ENCODE data around the gene DMRT3.

- TF ChIP-seq POLR2A (IDR thresholded peaks at IDR 0.05), result no peak
- TF ChIP-seq CTCF (IDR thresholded peaks at IDR 0.05), result no peak
Measured at GRCh38 chr9:980640-981039, 4.2 kb downstream of the DMRT3 start.

All from vagina (tissue), 2 donors.